GM20000 (cell line): ENCODE data around the gene DTNBP1.

Experiments
- DNase-seq: peaks from one replicate; pipeline ENCODE4 v3.0.0; 2012; ENCODE audit warnings: low spot score
- TF ChIP-seq, protein P1 (sequence below): IDR thresholded peaks from 2 replicates; pipeline ENCODE4 v1.5.1; 2012; ENCODE audit warnings: mild to moderate bottlenecking, control low read depth; ENCODE audit errors: extremely low read depth, missing control alignments

DTNBP1 gene

GRCh38 chr6:15513801-15514711 lies 148.8 kb downstream of the DTNBP1 start:
- TF ChIP-seq, protein P1, sequence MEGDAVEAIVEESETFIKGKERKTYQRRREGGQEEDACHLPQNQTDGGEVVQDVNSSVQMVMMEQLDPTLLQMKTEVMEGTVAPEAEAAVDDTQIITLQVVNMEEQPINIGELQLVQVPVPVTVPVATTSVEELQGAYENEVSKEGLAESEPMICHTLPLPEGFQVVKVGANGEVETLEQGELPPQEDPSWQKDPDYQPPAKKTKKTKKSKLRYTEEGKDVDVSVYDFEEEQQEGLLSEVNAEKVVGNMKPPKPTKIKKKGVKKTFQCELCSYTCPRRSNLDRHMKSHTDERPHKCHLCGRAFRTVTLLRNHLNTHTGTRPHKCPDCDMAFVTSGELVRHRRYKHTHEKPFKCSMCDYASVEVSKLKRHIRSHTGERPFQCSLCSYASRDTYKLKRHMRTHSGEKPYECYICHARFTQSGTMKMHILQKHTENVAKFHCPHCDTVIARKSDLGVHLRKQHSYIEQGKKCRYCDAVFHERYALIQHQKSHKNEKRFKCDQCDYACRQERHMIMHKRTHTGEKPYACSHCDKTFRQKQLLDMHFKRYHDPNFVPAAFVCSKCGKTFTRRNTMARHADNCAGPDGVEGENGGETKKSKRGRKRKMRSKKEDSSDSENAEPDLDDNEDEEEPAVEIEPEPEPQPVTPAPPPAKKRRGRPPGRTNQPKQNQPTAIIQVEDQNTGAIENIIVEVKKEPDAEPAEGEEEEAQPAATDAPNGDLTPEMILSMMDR, result no peak
- no peak for DNase-seq

DNA sequence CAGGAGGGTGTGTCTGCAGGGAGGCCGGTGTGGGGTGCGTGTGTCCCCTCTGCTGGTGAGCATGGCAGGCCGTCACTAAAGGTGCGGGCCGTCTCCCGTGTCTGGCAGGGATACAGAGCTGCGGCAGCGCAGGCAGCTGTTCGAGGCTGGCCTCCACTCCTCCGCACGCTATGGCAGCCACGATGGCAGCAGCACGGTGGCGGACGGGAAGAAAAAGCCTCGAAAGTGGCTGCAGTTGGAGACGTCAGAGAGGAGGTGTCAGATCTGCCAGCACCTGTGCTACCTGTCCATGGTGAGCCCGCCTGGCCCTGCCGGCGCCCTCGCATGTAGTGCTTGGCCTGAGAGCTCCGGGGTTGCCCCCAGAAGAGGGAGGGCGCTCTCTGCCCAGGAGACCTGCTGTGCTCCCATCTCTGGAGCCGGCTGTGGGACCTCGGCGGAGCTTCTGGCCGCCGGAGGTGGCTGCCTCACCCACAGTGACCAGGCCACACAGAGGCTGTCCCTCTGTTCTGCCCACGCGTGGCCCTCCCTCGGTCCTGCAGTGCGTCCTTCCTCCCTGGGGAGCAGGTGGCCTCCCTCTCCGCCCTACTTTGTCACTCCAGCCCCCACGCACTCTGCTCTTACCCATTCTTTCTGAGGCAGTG lies 149.6 kb downstream of the DTNBP1 start:
- no peak for DNase-seq
- TF ChIP-seq, protein P1, result no peak

DNA sequence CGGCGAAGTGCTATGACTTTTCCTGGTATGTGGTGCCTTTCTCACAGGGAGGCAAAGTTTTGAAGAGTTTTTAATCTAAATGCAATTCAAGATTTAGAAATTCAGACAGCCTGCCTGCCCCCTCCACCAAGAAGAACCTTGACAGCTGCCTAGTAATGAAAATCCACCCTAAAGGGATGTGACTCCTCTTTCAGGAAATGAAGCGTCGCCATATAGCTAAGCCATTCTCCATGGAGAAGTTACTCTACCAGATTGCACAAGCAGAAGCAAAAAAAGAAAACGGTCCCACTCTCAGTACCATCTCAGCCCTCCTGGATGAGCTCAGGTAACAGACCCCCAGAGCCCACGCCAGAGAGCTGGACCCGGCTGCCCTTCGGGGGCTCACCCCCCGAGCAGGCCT lies 150.1 kb downstream of the DTNBP1 start:
- TF ChIP-seq, protein P1, result no peak
- DNase-seq, result no peak

DNA sequence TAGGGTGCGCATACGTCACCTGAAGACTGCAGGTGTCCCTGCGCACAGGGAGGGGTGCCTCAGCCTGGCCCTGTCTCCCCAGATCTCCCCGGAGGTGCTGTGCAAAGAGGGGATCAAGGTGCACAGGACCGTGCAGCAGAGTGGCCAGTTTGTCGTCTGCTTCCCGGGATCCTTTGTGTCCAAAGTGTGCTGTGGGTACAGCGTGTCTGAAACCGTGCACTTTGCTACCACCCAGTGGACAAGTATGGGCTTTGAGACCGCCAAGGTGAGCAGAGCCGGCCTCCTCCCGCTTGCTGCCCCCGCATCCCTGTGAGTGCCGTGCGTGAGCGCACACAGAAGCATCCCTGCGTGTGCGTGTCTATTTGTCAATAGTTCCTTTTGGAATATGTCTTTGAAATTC lies 150.7 kb downstream of the DTNBP1 start:
- TF ChIP-seq, protein P1, result no peak
- no peak for DNase-seq

GRCh38 chr6:15511248-15512125 lies 151.3 kb downstream of the DTNBP1 start:
- TF ChIP-seq, protein P1, result no peak
- no peak for DNase-seq

DNA sequence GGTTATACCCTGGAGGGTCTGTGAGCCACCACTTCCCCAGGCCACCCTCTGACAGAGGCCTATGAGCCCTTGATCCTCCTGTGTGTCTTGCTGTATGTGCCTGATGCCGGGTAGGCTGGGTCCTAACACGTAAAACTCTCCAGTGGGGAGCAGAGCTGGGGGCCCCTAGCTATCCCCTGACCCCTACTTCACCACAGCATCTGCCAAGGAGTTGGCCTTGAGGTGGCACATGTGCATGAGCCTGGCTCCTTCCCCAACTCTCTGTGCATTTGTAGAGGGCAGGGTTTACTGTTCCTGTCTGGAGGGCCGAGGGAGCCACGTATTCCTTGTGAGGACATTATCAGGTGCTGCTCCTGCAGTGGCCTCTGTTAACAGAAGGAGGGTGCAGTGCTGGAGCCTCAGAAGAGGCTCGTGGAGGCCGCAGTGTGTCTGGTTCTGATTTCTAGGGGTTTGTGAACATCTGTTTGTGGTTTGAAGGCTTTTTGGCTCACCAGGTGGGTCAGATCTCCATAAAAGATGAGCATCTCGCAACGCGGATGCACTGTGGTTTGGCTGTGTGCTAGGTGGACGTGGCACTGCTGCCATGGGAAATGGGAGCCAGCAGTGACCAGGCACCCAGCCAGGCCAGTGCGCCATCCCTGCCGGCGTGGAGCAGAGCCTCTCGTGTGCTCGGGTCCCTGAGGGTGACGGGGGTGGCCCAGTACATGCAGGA lies 152.1 kb downstream of the DTNBP1 start:
- TF ChIP-seq, protein P1, result no peak
- no peak for DNase-seq
